GM23338 (cell line): ENCODE data around the gene TTLL5. TPM values are rescaled to one million over a fixed set of nuclear protein-coding genes. Genes with fewer than 3 reads are reported as not detected.

Source experiments
- ATAC-seq: fragments of 200-7000 bp; cut with Tn5 transposase; 3 replicates; pipeline ENCODE4 v1.9.1; 2020
- DNase-seq: peaks from one replicate; pipeline ENCODE4 v3.0.0-alpha.2; 2015; ENCODE audit warnings: low spot score
- H2AFZ ChIP-seq: fragments of 200-600 bp; sonication (generic); 2 replicates; pipeline ENCODE4 v1.8.0; 2016; ENCODE audit warnings: antibody characterized with exemption, mild to moderate bottlenecking, moderate library complexity
- H3F3A ChIP-seq: fragments of 200-600 bp; sonication (generic); replicated peaks from 2 replicates; pipeline ENCODE4 v1.8.0; 2017; ENCODE audit warnings: antibody characterized with exemption, mixed run types, low read depth
- H3K27ac ChIP-seq: fragments of 200-600 bp; sonication (generic); 2 replicates; pipeline ENCODE4 v1.6.1; 2016; ENCODE audit warnings: low read depth
- H3K27me3 ChIP-seq: fragments of 200-600 bp; sonication (generic); 2 replicates; pipeline ENCODE4 v1.8.0; 2016; ENCODE audit warnings: mild to moderate bottlenecking, mixed run types, moderate library complexity; ENCODE audit not compliant: insufficient read depth
- H3K36me3 ChIP-seq: fragments of 200-600 bp; sonication (generic); 2 replicates; pipeline ENCODE4 v1.8.0; 2016; ENCODE audit warnings: mild to moderate bottlenecking; ENCODE audit not compliant: insufficient read depth
- H3K4me1 ChIP-seq: fragments of 200-600 bp; sonication (generic); 2 replicates; pipeline ENCODE4 v1.8.0; 2016; ENCODE audit warnings: mild to moderate bottlenecking, moderate library complexity; ENCODE audit not compliant: insufficient read depth
- H3K4me2 ChIP-seq: fragments of 200-600 bp; sonication (generic); 2 replicates; pipeline ENCODE4 v1.7.1; 2017; ENCODE audit warnings: mixed run types
- H3K4me3 ChIP-seq: fragments of 200-600 bp; sonication (generic); 2 replicates; pipeline ENCODE4 v1.6.1; 2016; ENCODE audit warnings: mixed run types
- H3K79me2 ChIP-seq: fragments of 200-600 bp; sonication (generic); replicated peaks from 2 replicates; pipeline ENCODE4 v1.8.0; 2017; ENCODE audit warnings: mild to moderate bottlenecking; ENCODE audit not compliant: insufficient read depth
- H3K9me2 ChIP-seq: fragments of 200-600 bp; sonication (generic); 2 replicates; pipeline ENCODE4 v1.8.0; 2017; ENCODE audit not compliant: insufficient read depth
- H4K20me1 ChIP-seq: fragments of 200-600 bp; sonication (generic); replicated peaks from 2 replicates; pipeline ENCODE4 v1.8.0; 2017; ENCODE audit warnings: mild to moderate bottlenecking; ENCODE audit not compliant: insufficient read depth
- H3K27ac Mint-ChIP-seq: 2 replicates; pipeline ENCODE4 v1.8.0; 2020; ENCODE audit warnings: inconsistent platforms, mild to moderate bottlenecking, moderate library complexity, mixed read lengths
- H3K27me3 Mint-ChIP-seq: 3 replicates; pipeline ENCODE4 v1.8.0; 2022; ENCODE audit warnings: low read depth, mild to moderate bottlenecking, moderate library complexity, mixed read lengths, inconsistent platforms; ENCODE audit not compliant: insufficient read depth, poor library complexity
- H3K36me3 Mint-ChIP-seq: 3 replicates; pipeline ENCODE4 v1.8.0; 2021; ENCODE audit warnings: low read depth, mild to moderate bottlenecking, inconsistent platforms, moderate library complexity, mixed read lengths
- H3K4me1 Mint-ChIP-seq: 3 replicates; pipeline ENCODE4 v1.8.0; 2020; ENCODE audit warnings: mild to moderate bottlenecking, inconsistent platforms, mixed read lengths
- H3K4me3 Mint-ChIP-seq: 3 replicates; pipeline ENCODE4 v1.8.0; 2021; ENCODE audit warnings: moderate library complexity, mild to moderate bottlenecking, inconsistent platforms, mixed read lengths
- H3K9me3 Mint-ChIP-seq: 3 replicates; pipeline ENCODE4 v1.8.0; 2020; ENCODE audit warnings: moderate library complexity, mild to moderate bottlenecking, inconsistent platforms, mixed read lengths
- CREB1 ChIP-seq: fragments of 250-450 bp; sonication (Bioruptor Pico); IDR thresholded peaks from 2 replicates; pipeline ENCODE4 v1.5.0; 2020; ENCODE audit warnings: low read depth, mild to moderate bottlenecking, moderate library complexity
- CTCF ChIP-seq, 2 experiments: fragments of 200-600 bp in 1 of 2; sonication (generic) in 1 of 2; conservative IDR thresholded peaks; 2 replicates each; pipeline versions ENCODE4 v1.5.1 to v1.6.1; 2016 to 2017; ENCODE audit warnings: antibody characterized with exemption in 2 of 2, low read depth in 2 of 2, mild to moderate bottlenecking in 2 of 2, moderate library complexity in 1 of 2
- EZH2 ChIP-seq: fragments of 200-600 bp; sonication (generic); IDR thresholded peaks from one replicate; pipeline ENCODE4 v1.8.0; 2017; ENCODE audit warnings: antibody characterized with exemption, mild to moderate bottlenecking, low read depth; ENCODE audit not compliant: unreplicated experiment
- JUNB ChIP-seq: IDR thresholded peaks from one replicate; pipeline ENCODE4 v1.6.1; 2016; ENCODE audit warnings: antibody characterized with exemption; ENCODE audit not compliant: unreplicated experiment
- NANOG ChIP-seq: IDR thresholded peaks from 2 replicates; pipeline ENCODE4 v1.6.1; 2016; ENCODE audit warnings: antibody characterized with exemption, borderline replicate concordance
- POLR2AphosphoS5 ChIP-seq: IDR thresholded peaks from 2 replicates; pipeline ENCODE4 v1.6.1; 2016; ENCODE audit warnings: antibody characterized with exemption, low read depth
- REST ChIP-seq: IDR thresholded peaks from one replicate; pipeline ENCODE4 v1.6.1; 2018; ENCODE audit warnings: antibody characterized with exemption; ENCODE audit not compliant: unreplicated experiment
- STAT1 ChIP-seq: IDR thresholded peaks from one replicate; pipeline ENCODE4 v1.6.1; 2016; ENCODE audit warnings: antibody characterized with exemption; ENCODE audit not compliant: unreplicated experiment
- ZNF331 ChIP-seq: fragments of 250-450 bp; sonication (Bioruptor Pico); IDR thresholded peaks from 2 replicates; pipeline ENCODE4 v1.5.0; 2020; ENCODE audit warnings: low read depth, mild to moderate bottlenecking, moderate library complexity
- ZNF462 ChIP-seq: fragments of 250-450 bp; sonication (Bioruptor Pico); IDR thresholded peaks from 2 replicates; pipeline ENCODE4 v1.5.0; 2020; ENCODE audit warnings: mild to moderate bottlenecking, moderate library complexity
- polyA plus RNA-seq: library from polyadenylated mRNA; unstranded; fragments of >200 nt; fragmentation: Nextera tagmentation; extraction: Ambion mirVana; gene quantifications from 2 replicates; pipeline ENCODE4 v1.2.1, GENCODE V29; 2016
- total RNA-seq: library from RNA; depleted of rRNA; stranded (reverse); fragments of >200 nt; shearing (Covaris generic); gene quantifications from 2 replicates; pipeline ENCODE4 v1.2.3, GENCODE V29; 2014

TTLL5 gene
- total and polyA plus RNA-seq, 2 experiments from 2014 or later = 33.5 to 35.4 TPM

GRCh38 chr14:75989134-75989533 is 328.1 kb downstream of the TTLL5 start:
- no peaks in the 10 kb centered on the region for H3K36me3 Mint-ChIP-seq
- DNase-seq (no peak), ATAC-seq (no peak)
- Histone ChIP-seq H4K20me1 (no peaks in the 10 kb centered on the region; the same call in none of the 2 replicates), H3K27ac (no peak overlapping the region), H3K4me2 (no peak overlapping the region), H3K4me3 (no peak overlapping the region), H3K4me1 (peaks cover 4% of the 10 kb centered on the region; the same call in 1 of the 2 replicates), H2AFZ (no peak overlapping the region), H3F3A (no peaks in the 10 kb centered on the region), H3K27me3 (peaks cover 9% of the 10 kb centered on the region), H3K9me2 (no peaks in the 10 kb centered on the region), H3K36me3 (no peaks in the 10 kb centered on the region), H3K79me2 (peaks cover 11% of the 10 kb centered on the region; the same call in 1 of the 2 replicates)
- no peak overlapping the region for H3K4me3 Mint-ChIP-seq
- peaks cover 2% of the 10 kb centered on the region for H3K27me3 Mint-ChIP-seq
- no peak overlapping the region for H3K27ac Mint-ChIP-seq
- H3K9me3 Mint-ChIP-seq = no peaks in the 10 kb centered on the region
- TF ChIP-seq NANOG = no peak
- no peak for TF ChIP-seq EZH2
- no peak for TF ChIP-seq POLR2AphosphoS5
- H3K4me1 Mint-ChIP-seq = peaks cover 7% of the 10 kb centered on the region

- peaks cover 7% of the 10 kb centered on the region for H3K4me1 Mint-ChIP-seq
- TF ChIP-seq ZNF462 = no peak
- no peak for TF ChIP-seq POLR2AphosphoS5
- no peak for TF ChIP-seq ZNF331 (CRISPR knock-in tag)
- no peak for TF ChIP-seq JUNB
- no peak for TF ChIP-seq STAT1
- TF ChIP-seq REST = no peak
- TF ChIP-seq CTCF (conservative IDR thresholded peaks at IDR 0.05; ENCODE audit: low read depth in 2 of 2) = no peak
- no peak for TF ChIP-seq NANOG
- TF ChIP-seq EZH2 = no peak
- TF ChIP-seq CREB1 (CRISPR knock-in tag) = no peak
Measured at GRCh38 chr14:75990297-75990696, 329.3 kb downstream of the TTLL5 start.

More at GRCh38 chr14:75990297-75990696, 329.3 kb downstream of the TTLL5 start:
- no peaks in the 10 kb centered on the region for H3K36me3 ChIP-seq
- no peaks in the 10 kb centered on the region for H3K27me3 ChIP-seq
- H3K9me3 Mint-ChIP-seq = no peaks in the 10 kb centered on the region
- ATAC-seq = no peak
- H3K4me3 Mint-ChIP-seq = no peak overlapping the region
- H3K27ac Mint-ChIP-seq = no peak overlapping the region
- H3F3A ChIP-seq = no peaks in the 10 kb centered on the region
- no peaks in the 10 kb centered on the region; the same call in none of the 2 replicates for H4K20me1 ChIP-seq
- peaks cover 4% of the 10 kb centered on the region; the same call in 1 of the 2 replicates for H3K4me1 ChIP-seq
- no peak overlapping the region for H3K4me2 ChIP-seq
- H3K4me3 ChIP-seq = no peak overlapping the region
- no peak overlapping the region for H2AFZ ChIP-seq
- peaks cover 1% of the 10 kb centered on the region for H3K27me3 Mint-ChIP-seq
- no peak overlapping the region for H3K27ac ChIP-seq
- peaks cover 11% of the 10 kb centered on the region; the same call in 1 of the 2 replicates for H3K79me2 ChIP-seq
- DNase-seq = no peak
- H3K36me3 Mint-ChIP-seq = no peaks in the 10 kb centered on the region
- H3K9me2 ChIP-seq = no peaks in the 10 kb centered on the region
